ENCODE measurements around the gene TOX2. TPM values are rescaled to one million over a fixed set of nuclear protein-coding genes. Genes with fewer than 3 reads are reported as not detected.

TOX2 gene
- total RNA-seq, 2 donors from 2014 or later: 4.0 to 5.6 TPM

DNA sequence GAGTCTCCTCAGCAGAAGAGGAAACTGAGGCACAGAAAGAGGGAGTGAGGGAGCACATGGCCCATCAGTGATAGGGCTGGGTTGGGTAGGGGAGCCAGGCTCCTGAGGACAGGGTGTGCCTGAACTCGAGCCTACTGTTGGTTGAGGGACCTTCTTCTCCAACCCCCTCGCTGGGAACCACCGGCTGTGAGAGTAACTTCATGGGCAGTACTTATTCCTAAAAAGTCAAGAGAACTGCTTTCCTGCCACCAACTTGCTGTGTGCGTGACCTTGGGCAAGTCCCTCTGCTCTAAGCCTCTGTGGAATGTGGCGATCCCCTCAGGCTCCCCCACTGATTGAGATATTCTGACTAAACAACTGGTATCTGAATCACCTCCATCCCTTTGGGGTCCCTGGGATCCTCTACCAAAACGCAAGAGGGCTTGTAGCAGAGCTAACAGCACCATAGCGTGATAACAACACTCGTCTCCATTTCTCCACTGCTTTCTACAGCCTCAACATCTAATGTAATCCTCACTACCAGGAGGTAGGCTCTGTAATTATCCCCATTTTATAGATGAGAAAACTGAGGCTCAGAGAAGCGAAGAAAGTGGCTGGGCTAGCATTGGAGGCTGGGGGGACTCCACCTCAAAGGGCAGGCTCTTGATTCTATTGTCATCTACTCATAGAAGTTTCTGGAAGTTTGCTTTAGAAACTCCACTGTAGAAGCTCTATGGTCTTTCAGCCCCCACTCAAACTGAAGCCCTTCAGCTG lies 196.3 kb downstream of the TOX2 start:
- H3K4me3 Mint-ChIP-seq: no peak overlapping the region
- no peaks in the 10 kb centered on the region for H3K9me3 Mint-ChIP-seq
- H3K36me3 Mint-ChIP-seq: no peaks in the 10 kb centered on the region
- DNase-seq (ENCODE audit: low spot score) (no peak), ATAC-seq (no peak)
- H3K4me1 Mint-ChIP-seq (ENCODE audit: low read depth in 2 of 2): no peaks in the 10 kb centered on the region
- H3K27me3 Mint-ChIP-seq: peaks cover 30 to 42% of the 10 kb centered on the region in 2 donors
- no peak overlapping the region for H3K27ac Mint-ChIP-seq

- Mint-ChIP-seq H3K27me3 (peaks cover 34 to 39% of the 10 kb centered on the region in 2 donors), H3K4me3 (no peak overlapping the region), H3K36me3 (no peaks in the 10 kb centered on the region), H3K4me1 (ENCODE audit: low read depth in 2 of 2) (no peaks in the 10 kb centered on the region), H3K9me3 (no peaks in the 10 kb centered on the region), H3K27ac (no peak overlapping the region)
- no peak for DNase-seq (ENCODE audit: low spot score)
- no peak for ATAC-seq
These were observed 197.2 kb downstream of the TOX2 start for GRCh38 chr20:44111712-44112335.

DNA sequence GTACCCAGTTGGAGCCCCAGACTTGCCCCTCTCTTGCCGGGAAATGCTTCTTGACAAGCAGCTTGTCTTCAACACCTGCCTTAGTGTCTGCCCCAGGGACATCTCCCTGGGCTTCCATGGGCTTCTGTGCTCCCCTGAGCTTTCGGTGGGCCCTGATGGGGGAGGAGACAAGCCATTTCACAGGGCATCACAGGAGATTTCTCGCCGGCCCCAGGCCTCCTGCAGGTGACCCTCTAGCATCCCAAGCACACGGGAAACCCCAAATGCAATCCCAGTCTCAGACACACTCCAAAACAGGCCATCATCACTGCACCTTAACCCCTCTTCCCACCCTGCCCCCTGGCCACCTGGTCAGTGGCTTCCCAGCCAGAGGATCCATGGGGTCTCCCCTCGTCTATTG lies 197.8 kb downstream of the TOX2 start:
- Mint-ChIP-seq H3K27me3 (peaks cover 31 to 36% of the 10 kb centered on the region in 2 donors), H3K4me3 (no peak overlapping the region), H3K27ac (no peak overlapping the region), H3K4me1 (ENCODE audit: low read depth in 2 of 2) (peaks cover 2 to 3% of the 10 kb centered on the region in 2 donors), H3K9me3 (no peaks in the 10 kb centered on the region), H3K36me3 (no peaks in the 10 kb centered on the region)
- DNase-seq (ENCODE audit: low spot score) (no peak), ATAC-seq (no peak)

DNA sequence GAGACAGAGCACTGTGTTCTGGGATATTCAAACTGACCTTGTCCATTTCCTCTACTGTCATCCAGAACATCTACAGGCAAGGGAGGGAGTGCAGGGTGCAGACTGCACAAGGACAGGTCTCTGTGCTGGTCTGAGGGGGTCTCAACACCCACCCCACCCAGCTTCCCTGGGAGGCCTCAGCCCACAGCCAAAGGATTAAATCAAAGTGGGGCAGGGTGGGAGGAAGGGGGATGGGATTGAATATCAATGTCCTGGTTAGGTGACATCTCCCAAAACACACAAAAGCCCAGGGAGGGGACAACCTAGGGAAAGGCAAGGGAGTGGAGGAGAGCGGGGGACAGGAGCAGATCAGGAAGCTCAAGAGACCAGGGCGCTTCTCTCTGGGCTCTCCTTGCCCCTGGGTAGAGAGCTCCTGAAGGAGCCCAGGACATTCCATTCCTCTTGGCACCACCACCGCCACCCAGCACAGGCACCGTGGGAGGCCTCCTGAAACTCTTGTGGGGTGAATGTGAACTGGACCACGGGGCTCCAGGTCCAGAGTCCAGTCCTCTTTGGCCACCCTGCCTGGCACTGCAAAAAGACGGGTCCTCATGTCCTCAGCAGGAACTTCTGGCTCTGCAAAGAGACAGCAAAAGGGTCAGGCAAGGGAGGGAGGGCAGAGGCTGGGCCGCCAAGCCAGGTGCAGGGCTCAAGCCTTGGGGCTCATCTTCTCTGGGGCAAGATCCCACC lies 198.4 kb downstream of the TOX2 start:
- H3K4me1 Mint-ChIP-seq (ENCODE audit: low read depth in 2 of 2): peaks cover 4 to 6% of the 10 kb centered on the region in 2 donors
- ATAC-seq (no peak), DNase-seq (ENCODE audit: low spot score) (no peak)
- no peaks in the 10 kb centered on the region for H3K36me3 Mint-ChIP-seq
- H3K27me3 Mint-ChIP-seq: peaks cover 34 to 38% of the 10 kb centered on the region in 2 donors
- H3K9me3 Mint-ChIP-seq: no peaks in the 10 kb centered on the region
- H3K4me3 Mint-ChIP-seq: no peak overlapping the region
- no peak overlapping the region for H3K27ac Mint-ChIP-seq

DNA sequence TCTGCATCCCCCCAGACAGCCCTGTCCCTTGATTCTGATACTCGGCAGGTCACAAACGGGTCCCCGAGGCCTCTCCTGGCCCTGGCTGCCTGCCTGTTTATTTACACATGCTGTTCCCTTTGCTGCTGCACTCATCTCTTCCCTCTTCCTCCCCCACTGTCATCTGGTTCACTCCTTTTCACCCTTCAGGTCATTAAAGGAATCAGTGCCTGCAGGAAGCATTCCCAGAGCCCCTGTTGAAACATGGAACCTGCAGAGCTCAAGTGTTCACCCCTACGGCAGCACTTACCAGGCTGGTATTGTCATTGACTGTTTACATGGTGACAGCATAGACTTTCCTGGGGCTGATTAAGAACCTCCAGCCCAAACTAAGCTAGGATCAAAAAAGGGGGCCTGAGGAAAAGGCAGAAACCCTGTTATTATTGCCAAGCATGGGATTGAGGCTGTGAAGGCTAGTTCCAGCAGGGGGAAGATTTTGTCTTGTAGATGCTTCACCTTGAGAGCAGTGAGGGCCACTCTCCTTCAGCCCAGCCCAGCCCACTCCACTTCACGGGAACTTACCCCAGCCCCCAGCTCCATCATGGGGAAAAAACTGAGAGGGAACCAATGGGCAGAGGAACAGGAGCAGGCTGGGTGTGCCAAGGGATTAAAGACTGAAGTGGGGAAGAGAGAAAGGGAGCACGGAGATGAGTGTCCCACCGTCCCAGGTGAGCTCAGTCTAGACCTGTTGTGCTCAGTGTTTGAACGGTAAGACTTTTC lies 199.1 kb downstream of the TOX2 start:
- peaks cover 4 to 6% of the 10 kb centered on the region in 2 donors for H3K4me1 Mint-ChIP-seq (ENCODE audit: low read depth in 2 of 2)

GRCh38 chr20:44115181-44115580 lies 200.5 kb downstream of the TOX2 start:
- no peaks in the 10 kb centered on the region for H3K36me3 Mint-ChIP-seq
- H3K4me1 Mint-ChIP-seq (ENCODE audit: low read depth in 2 of 2): peaks cover 4 to 6% of the 10 kb centered on the region in 2 donors
- peaks cover 31 to 32% of the 10 kb centered on the region in 2 donors for H3K27me3 Mint-ChIP-seq
- no peak for DNase-seq (ENCODE audit: low spot score)
- no peaks in the 10 kb centered on the region for H3K9me3 Mint-ChIP-seq
- no peak overlapping the region for H3K4me3 Mint-ChIP-seq
- no peak overlapping the region for H3K27ac Mint-ChIP-seq
- ATAC-seq: no peak

More for the DNA sequence above, 199.1 kb downstream of the TOX2 start:
- Mint-ChIP-seq H3K27ac (no peak overlapping the region), H3K4me3 (no peak overlapping the region), H3K9me3 (no peaks in the 10 kb centered on the region), H3K27me3 (peaks cover 38 to 39% of the 10 kb centered on the region in 2 donors), H3K36me3 (no peaks in the 10 kb centered on the region)
- ATAC-seq: no peak
- DNase-seq (ENCODE audit: low spot score): no peak

GRCh38 chr20:44115762-44116644 lies 201.4 kb downstream of the TOX2 start:
- DNase-seq (ENCODE audit: low spot score): no peak
- peaks cover 4 to 6% of the 10 kb centered on the region in 2 donors for H3K4me1 Mint-ChIP-seq (ENCODE audit: low read depth in 2 of 2)
- no peak for ATAC-seq
- H3K27me3 Mint-ChIP-seq: peaks cover 34 to 40% of the 10 kb centered on the region in 2 donors
- H3K36me3 Mint-ChIP-seq: no peaks in the 10 kb centered on the region
- H3K27ac Mint-ChIP-seq: no peak overlapping the region
- no peak overlapping the region for H3K4me3 Mint-ChIP-seq
- no peaks in the 10 kb centered on the region for H3K9me3 Mint-ChIP-seq

GRCh38 chr20:44117296-44118184 lies 202.9 kb downstream of the TOX2 start:
- no peak for ATAC-seq

DNA sequence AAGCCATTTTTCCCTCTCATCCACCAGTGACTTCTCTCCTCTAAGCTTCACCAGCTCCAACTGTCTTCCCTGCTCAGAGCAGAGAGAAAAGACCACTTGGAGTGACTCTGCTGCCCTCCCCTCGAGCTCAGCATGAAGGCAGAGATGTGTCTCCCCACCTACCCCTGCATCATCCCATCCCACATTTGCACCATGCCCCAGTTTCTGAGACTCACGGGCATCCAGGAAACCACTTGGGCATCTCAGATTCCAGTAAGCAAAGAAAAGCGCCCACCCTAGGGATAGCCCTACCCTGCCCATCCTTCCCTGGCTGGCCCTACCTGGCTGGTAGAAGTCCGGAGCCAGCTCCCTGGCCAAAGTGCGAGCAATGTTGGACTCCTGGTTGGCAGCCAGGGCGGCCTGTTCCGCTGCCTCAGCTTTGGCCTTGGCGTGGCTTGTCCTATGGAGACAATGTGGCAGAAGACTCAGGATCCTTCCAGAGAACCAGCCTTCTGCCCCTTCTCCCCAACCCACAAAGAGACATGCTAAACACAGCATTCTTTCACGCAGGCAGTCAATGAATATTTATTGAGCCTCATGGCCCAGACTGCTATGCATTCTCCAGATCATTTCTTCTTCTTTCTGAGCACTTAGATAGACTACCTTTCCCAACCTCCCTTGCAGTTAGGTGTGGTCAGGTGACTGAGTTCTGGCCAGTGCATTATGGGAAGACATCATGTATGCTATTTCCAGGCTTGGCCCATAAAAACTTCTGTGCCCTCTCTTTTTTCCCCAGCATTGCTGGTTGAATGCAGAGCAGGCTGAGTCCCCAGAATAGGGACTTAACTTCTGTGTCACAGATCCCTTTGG lies 203.8 kb downstream of the TOX2 start:
- Mint-ChIP-seq H3K27ac (no peak overlapping the region), H3K4me3 (no peak overlapping the region), H3K9me3 (no peaks in the 10 kb centered on the region), H3K27me3 (peaks cover 43 to 60% of the 10 kb centered on the region in 2 donors), H3K36me3 (no peaks in the 10 kb centered on the region), H3K4me1 (ENCODE audit: low read depth in 2 of 2) (peaks cover 4 to 6% of the 10 kb centered on the region in 2 donors)
- DNase-seq (ENCODE audit: low spot score): no peak
- no peak for ATAC-seq

More at GRCh38 chr20:44117296-44118184, 202.9 kb downstream of the TOX2 start:
- Mint-ChIP-seq H3K27me3 (peaks cover 38 to 51% of the 10 kb centered on the region in 2 donors), H3K4me3 (no peak overlapping the region), H3K9me3 (no peaks in the 10 kb centered on the region), H3K4me1 (ENCODE audit: low read depth in 2 of 2) (peaks cover 4 to 6% of the 10 kb centered on the region in 2 donors), H3K27ac (no peak overlapping the region), H3K36me3 (no peaks in the 10 kb centered on the region)
- no peak for DNase-seq (ENCODE audit: low spot score)
